NOMO-1 treated with DMSO at 0.1 percent for 48 hours (cell line): ENCODE results near the gene ZHX3.
A peak's percentile ranks its signal among the peaks of the same experiment; 100 is the strongest.

Experiments
- DNase-seq: peaks from one replicate; lab custom pipeline; 2025; ENCODE audit not compliant: unreplicated experiment; lab: John Stamatoyannopoulos, UW

The ZHX3 gene

GRCh38 chr20:41317546-41318270 is at the start of gene ZHX3:
ZHX3 (minus strand) TSS chr20:41317731; CDS start chr20:41204916, 112,815 bp downstream.
- DNase-seq, result peak; percentile 92

GRCh38 chr20:41367393-41367695 is 49.8 kb upstream of the ZHX3 start:
- DNase-seq, result no peak

GRCh38 chr20:41366546-41367392 is 49.2 kb upstream of the ZHX3 start, which contains the start of gene EMILIN3:
EMILIN3 (minus strand) TSS chr20:41366818; CDS start chr20:41366634, 184 bp downstream.
- DNase-seq, result no peak

GRCh38 chr20:41365777-41366545 is 48.4 kb upstream of the ZHX3 start:
- DNase-seq, result no peak

- DNase-seq, result no peak
Observed at GRCh38 chr20:41364967-41365765, 47.6 kb upstream of the ZHX3 start.

- no peak for DNase-seq
Observed at GRCh38 chr20:41364236-41364855, 46.8 kb upstream of the ZHX3 start.

GRCh38 chr20:41363601-41364000 is 46.1 kb upstream of the ZHX3 start:
- no peak for DNase-seq

- DNase-seq, result no peak
Observed at GRCh38 chr20:41362748-41363140, 45.2 kb upstream of the ZHX3 start.

GRCh38 chr20:41361757-41362747 is 44.5 kb upstream of the ZHX3 start:
- DNase-seq, result no peak

GRCh38 chr20:41360831-41361756 is 43.6 kb upstream of the ZHX3 start:
- no peak for DNase-seq

- no peak for DNase-seq
Observed at GRCh38 chr20:41359541-41360011, 42.0 kb upstream of the ZHX3 start.

GRCh38 chr20:41358717-41359116 is 41.2 kb upstream of the ZHX3 start:
- no peak for DNase-seq

GRCh38 chr20:41358230-41358629 is 40.7 kb upstream of the ZHX3 start:
- no peak for DNase-seq

- DNase-seq, result no peak
Observed at GRCh38 chr20:41357424-41358163, 40.1 kb upstream of the ZHX3 start.

- no peak for DNase-seq
Observed at GRCh38 chr20:41356951-41357350, 39.4 kb upstream of the ZHX3 start.

GRCh38 chr20:41355598-41356203 is 38.2 kb upstream of the ZHX3 start:
- DNase-seq, result no peak

GRCh38 chr20:41355192-41355591 is 37.7 kb upstream of the ZHX3 start:
- DNase-seq, result no peak
